H9 (cell line): Measurements from ENCODE around the gene G2E3. TPM values are rescaled to one million over a fixed set of nuclear protein-coding genes. Genes with fewer than 3 reads are reported as not detected.
"Not testable (repeated sequence)": the region's sequence is repeated elsewhere in the genome, so short reads cannot be mapped to it uniquely, and the experiment has no call there.

Experiments
- DNase-seq: peaks from one replicate; pipeline ENCODE4 v3.0.0-alpha.2; 2017
- H2AFZ ChIP-seq: one replicate; pipeline ENCODE4 v1.6.1; 2013; ENCODE audit warnings: mild to moderate bottlenecking, low read length, control low read depth, moderate library complexity
- H2AK5ac ChIP-seq: 2 replicates; pipeline ENCODE4 v1.6.1; 2013; ENCODE audit warnings: low read length, control low read depth, mixed read lengths; ENCODE audit not compliant: insufficient read length
- H2BK120ac ChIP-seq: one replicate; pipeline ENCODE4 v1.6.1; 2013; ENCODE audit warnings: low read depth, mild to moderate bottlenecking, low read length, control low read depth, inconsistent platforms; ENCODE audit not compliant: poor library complexity, severe bottlenecking
- H2BK12ac ChIP-seq: 2 replicates; pipeline ENCODE4 v1.6.1; 2013; ENCODE audit warnings: low read length, control low read depth, mixed read lengths, low read depth; ENCODE audit not compliant: insufficient read length
- H2BK15ac ChIP-seq: 2 replicates; pipeline ENCODE4 v1.6.1; 2013; ENCODE audit warnings: low read depth, low read length, control low read depth
- H2BK20ac ChIP-seq: one replicate; pipeline ENCODE4 v1.6.1; 2013; ENCODE audit warnings: low read depth, mild to moderate bottlenecking, low read length, control low read depth, inconsistent platforms; ENCODE audit not compliant: poor library complexity, severe bottlenecking
- H2BK5ac ChIP-seq: 2 replicates; pipeline ENCODE4 v1.6.1; 2013; ENCODE audit warnings: low read length, control low read depth, mixed read lengths; ENCODE audit not compliant: insufficient read length
- H3K14ac ChIP-seq: 2 replicates; pipeline ENCODE4 v1.6.1; 2013; ENCODE audit warnings: low read length, control low read depth; ENCODE audit not compliant: insufficient read depth
- H3K18ac ChIP-seq: 2 replicates; pipeline ENCODE4 v1.6.1; 2013; ENCODE audit warnings: low read depth, mild to moderate bottlenecking, mixed read lengths, low read length, control low read depth; ENCODE audit not compliant: insufficient read length
- H3K23ac ChIP-seq: 2 replicates; pipeline ENCODE4 v1.6.1; 2013; ENCODE audit warnings: low read length, control low read depth, mixed read lengths, low read depth; ENCODE audit not compliant: insufficient read length
- H3K23me2 ChIP-seq: 2 replicates; pipeline ENCODE4 v1.6.1; 2013; ENCODE audit warnings: low read depth, mild to moderate bottlenecking, mixed read lengths, low read length, control low read depth; ENCODE audit not compliant: insufficient read length, poor library complexity, severe bottlenecking
- H3K27ac ChIP-seq: 2 replicates; pipeline ENCODE4 v1.5.1; 2013; ENCODE audit warnings: low read length, control low read depth, mixed read lengths, low read depth; ENCODE audit not compliant: insufficient read length
- H3K27me3 ChIP-seq: 2 replicates; pipeline ENCODE4 v1.6.1; 2013; ENCODE audit warnings: low read length, control low read depth, inconsistent platforms; ENCODE audit not compliant: insufficient read depth
- H3K4ac ChIP-seq: 2 replicates; pipeline ENCODE4 v1.6.1; 2013; ENCODE audit warnings: low read depth, mild to moderate bottlenecking, control low read depth, inconsistent platforms, low read length, moderate library complexity
- H3K4me1 ChIP-seq: 2 replicates; pipeline ENCODE4 v1.6.1; 2013; ENCODE audit warnings: low read length, control low read depth, inconsistent platforms; ENCODE audit not compliant: insufficient read depth
- H3K4me2 ChIP-seq: 2 replicates; pipeline ENCODE4 v1.6.1; 2013; ENCODE audit warnings: low read length, control low read depth, mixed read lengths; ENCODE audit not compliant: insufficient read length, insufficient read depth
- H3K56ac ChIP-seq: 2 replicates; pipeline ENCODE4 v1.6.1; 2013; ENCODE audit warnings: low read depth, mild to moderate bottlenecking, mixed read lengths, low read length, control low read depth; ENCODE audit not compliant: insufficient read length
- H3K79me1 ChIP-seq: 2 replicates; pipeline ENCODE4 v1.6.1; 2013; ENCODE audit warnings: low read depth, mild to moderate bottlenecking, moderate library complexity, low read length, control low read depth, inconsistent platforms; ENCODE audit not compliant: insufficient read depth, poor library complexity, severe bottlenecking
- H3K79me2 ChIP-seq: 2 replicates; pipeline ENCODE4 v1.6.1; 2013; ENCODE audit warnings: low read length, control low read depth, inconsistent platforms; ENCODE audit not compliant: insufficient read depth
- H3K9ac ChIP-seq: 2 replicates; pipeline ENCODE4 v1.6.1; 2013; ENCODE audit warnings: low read length, control low read depth, mixed read lengths; ENCODE audit not compliant: insufficient read length; ENCODE audit errors: extremely low read depth
- H3K9me3 ChIP-seq: one replicate; pipeline ENCODE4 v1.6.1; 2013; ENCODE audit warnings: low read depth, low read length, inconsistent platforms; ENCODE audit not compliant: control insufficient read depth
- H3T11ph ChIP-seq: one replicate; pipeline ENCODE4 v1.6.1; 2013; ENCODE audit warnings: mild to moderate bottlenecking, low read length, control low read depth, inconsistent platforms
- H4K20me1 ChIP-seq: one replicate; pipeline ENCODE4 v1.6.1; 2013; ENCODE audit not compliant: control insufficient read depth, insufficient read length, insufficient read depth
- H4K5ac ChIP-seq: 2 replicates; pipeline ENCODE4 v1.6.1; 2013; ENCODE audit warnings: low read depth, mild to moderate bottlenecking, mixed read lengths, low read length, control low read depth; ENCODE audit not compliant: insufficient read length
- H4K8ac ChIP-seq: replicated peaks from 2 replicates; pipeline ENCODE4 v1.6.1; 2013; ENCODE audit warnings: low read length, control low read depth, mixed read lengths, low read depth; ENCODE audit not compliant: insufficient read length
- H4K91ac ChIP-seq: 2 replicates; pipeline ENCODE4 v1.6.1; 2013; ENCODE audit warnings: low read depth, mild to moderate bottlenecking, moderate library complexity, mixed read lengths, low read length, control low read depth; ENCODE audit not compliant: insufficient read length
- H3K27ac Mint-ChIP-seq, 3 experiments: 2 replicates in 2 of 3; 3 replicates in 1 of 3; pipeline ENCODE4 v1.8.0; 2020 to 2021; ENCODE audit warnings: mixed read lengths in 3 of 3, mild to moderate bottlenecking in 1 of 3, moderate library complexity in 1 of 3
- H3K27me3 Mint-ChIP-seq: 2 replicates; pipeline ENCODE4 v1.8.0; 2021; ENCODE audit warnings: low read depth, mild to moderate bottlenecking, moderate library complexity, mixed read lengths
- H3K36me3 Mint-ChIP-seq, 3 experiments: 2 replicates in 2 of 3; 3 replicates in 1 of 3; pipeline ENCODE4 v1.8.0; 2020 to 2021; ENCODE audit warnings: low read depth in 3 of 3, mixed read lengths in 3 of 3; ENCODE audit not compliant: insufficient read depth in 1 of 3
- H3K4me1 Mint-ChIP-seq, 2 experiments: 2 replicates each; pipeline ENCODE4 v1.8.0; 2020; ENCODE audit warnings: mixed read lengths in 2 of 2
- H3K4me3 Mint-ChIP-seq, 2 experiments: 2 replicates in 1 of 2; 3 replicates in 1 of 2; pipeline ENCODE4 v1.8.0; 2020 to 2021; ENCODE audit warnings: mild to moderate bottlenecking in 2 of 2, mixed read lengths in 2 of 2, moderate library complexity in 1 of 2
- H3K9me3 Mint-ChIP-seq, 2 experiments: 2 replicates in 1 of 2; 3 replicates in 1 of 2; pipeline ENCODE4 v1.8.0; 2020; ENCODE audit warnings: mild to moderate bottlenecking in 2 of 2, mixed read lengths in 2 of 2, moderate library complexity in 1 of 2
- WGBS: extraction: QIAGEN DNeasy Blood & Tissue Kit; methylation state at CpG from one replicate; pipeline ENCODE4 v1.1.7; 2013; ENCODE audit warnings: missing lambda C conversion rate, low lambda C conversion rate, mixed read lengths; ENCODE audit not compliant: insufficient read length; ENCODE audit errors: extremely low coverage; 5-methylcytosine and 5-hydroxymethylcytosine counted together
- total RNA-seq: library from RNA; stranded (reverse); gene quantifications from 2 replicates; pipeline ENCODE4 v1.2.1, GENCODE V29; 2021
- TF ChIP-seq, protein P1 (sequence below): fragments of 200-600 bp; sonication (generic); conservative IDR thresholded peaks from 3 replicates; pipeline ENCODE4 v1.8.0; 2021; ENCODE audit warnings: antibody characterized with exemption, mild to moderate bottlenecking

G2E3 gene
- total RNA-seq, 1 experiment from 2014 or later = 49.2 TPM

- H3T11ph ChIP-seq = no peak overlapping the region
- no peaks in the 10 kb centered on the region for H3K79me1 ChIP-seq
- H4K91ac ChIP-seq = no peak overlapping the region
- H2BK12ac ChIP-seq = no peak overlapping the region
- TF ChIP-seq, protein P1, sequence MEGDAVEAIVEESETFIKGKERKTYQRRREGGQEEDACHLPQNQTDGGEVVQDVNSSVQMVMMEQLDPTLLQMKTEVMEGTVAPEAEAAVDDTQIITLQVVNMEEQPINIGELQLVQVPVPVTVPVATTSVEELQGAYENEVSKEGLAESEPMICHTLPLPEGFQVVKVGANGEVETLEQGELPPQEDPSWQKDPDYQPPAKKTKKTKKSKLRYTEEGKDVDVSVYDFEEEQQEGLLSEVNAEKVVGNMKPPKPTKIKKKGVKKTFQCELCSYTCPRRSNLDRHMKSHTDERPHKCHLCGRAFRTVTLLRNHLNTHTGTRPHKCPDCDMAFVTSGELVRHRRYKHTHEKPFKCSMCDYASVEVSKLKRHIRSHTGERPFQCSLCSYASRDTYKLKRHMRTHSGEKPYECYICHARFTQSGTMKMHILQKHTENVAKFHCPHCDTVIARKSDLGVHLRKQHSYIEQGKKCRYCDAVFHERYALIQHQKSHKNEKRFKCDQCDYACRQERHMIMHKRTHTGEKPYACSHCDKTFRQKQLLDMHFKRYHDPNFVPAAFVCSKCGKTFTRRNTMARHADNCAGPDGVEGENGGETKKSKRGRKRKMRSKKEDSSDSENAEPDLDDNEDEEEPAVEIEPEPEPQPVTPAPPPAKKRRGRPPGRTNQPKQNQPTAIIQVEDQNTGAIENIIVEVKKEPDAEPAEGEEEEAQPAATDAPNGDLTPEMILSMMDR = no peak
- no peak overlapping the region for H3K4me2 ChIP-seq
- no peaks in the 10 kb centered on the region for H3K27me3 Mint-ChIP-seq
- no peaks in the 10 kb centered on the region for H3K79me2 ChIP-seq
- no peaks in the 10 kb centered on the region for H3K9me3 ChIP-seq
- no peak overlapping the region for H3K18ac ChIP-seq
- no peak overlapping the region for H2BK15ac ChIP-seq
- no peak overlapping the region for H3K56ac ChIP-seq
- no peak overlapping the region for H4K8ac ChIP-seq
- H3K23me2 ChIP-seq = no peaks in the 10 kb centered on the region
- no peaks in the 10 kb centered on the region for H3K4me1 ChIP-seq
- no peak overlapping the region for H3K14ac ChIP-seq
- no peak overlapping the region for H3K27ac ChIP-seq
- H3K36me3 Mint-ChIP-seq = no peaks in the 10 kb centered on the region; a peak in 1 of 7 replicates
- H3K27me3 ChIP-seq = no peaks in the 10 kb centered on the region
- H3K9me3 Mint-ChIP-seq = peaks cover 6 to 8% of the 10 kb centered on the region in 2 experiments
- H3K4me3 Mint-ChIP-seq = no peak overlapping the region
- H2AFZ ChIP-seq = no peak overlapping the region
- H2BK5ac ChIP-seq = no peak overlapping the region
- H3K4ac ChIP-seq = no peak overlapping the region
- H4K20me1 ChIP-seq = no peaks in the 10 kb centered on the region
- H2BK120ac ChIP-seq = no peak overlapping the region
- H3K9ac ChIP-seq = no peak overlapping the region
- H3K4me1 Mint-ChIP-seq = no peaks in the 10 kb centered on the region
- no peak for DNase-seq
- H2AK5ac ChIP-seq = no peak overlapping the region
- no peak overlapping the region for H4K5ac ChIP-seq
- no peak overlapping the region for H3K23ac ChIP-seq
- no peak overlapping the region for H3K27ac Mint-ChIP-seq
- no peak overlapping the region for H2BK20ac ChIP-seq
- no CpG with 5 or more reads among the region's 1 CpG for WGBS
Measured at GRCh38 chr14:30541318-30541717, 17.6 kb upstream of the G2E3 start.

DNA sequence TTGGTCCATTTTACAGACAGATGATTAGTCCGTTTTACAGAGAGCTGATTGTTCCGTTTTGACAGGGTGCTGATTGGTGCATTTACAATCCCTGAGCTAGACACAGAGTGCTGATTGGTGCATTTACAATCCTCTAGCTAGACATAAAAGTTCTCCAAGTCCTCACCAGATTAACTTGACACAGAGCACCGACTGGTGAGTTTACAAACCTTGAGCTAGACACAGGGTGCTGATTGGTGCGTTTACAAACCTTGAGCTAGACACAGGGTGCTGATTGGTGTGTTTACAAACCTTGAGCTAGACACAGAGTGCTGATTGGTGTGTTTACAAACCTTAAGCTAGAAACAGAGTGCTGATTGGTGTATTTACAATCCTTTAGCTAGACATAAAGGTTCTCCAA is 12.2 kb upstream of the G2E3 start:
- not testable (repeated sequence) for H3K56ac ChIP-seq, H3K18ac ChIP-seq, H3K27me3 Mint-ChIP-seq, H4K5ac ChIP-seq, H3K79me2 ChIP-seq, H2AK5ac ChIP-seq, H3K4me1 Mint-ChIP-seq, H3K23ac ChIP-seq, H4K91ac ChIP-seq, H3K36me3 Mint-ChIP-seq, H3K27ac Mint-ChIP-seq, H2BK12ac ChIP-seq, H3K4me1 ChIP-seq, H3K4me3 Mint-ChIP-seq, H3K4ac ChIP-seq, H3K79me1 ChIP-seq, H3K23me2 ChIP-seq, H2AFZ ChIP-seq, H3K27me3 ChIP-seq, H2BK5ac ChIP-seq, H3K9ac ChIP-seq, DNase-seq, H4K8ac ChIP-seq, H3K27ac ChIP-seq, H3T11ph ChIP-seq, H2BK20ac ChIP-seq, H3K4me2 ChIP-seq, H3K14ac ChIP-seq, H3K9me3 ChIP-seq, H2BK120ac ChIP-seq, H2BK15ac ChIP-seq, H4K20me1 ChIP-seq
- no CpG with 5 or more reads among the region's 4 CpGs for WGBS
- H3K9me3 Mint-ChIP-seq = peaks cover 8 to 13% of the 10 kb centered on the region in 2 experiments
